GM21515 (cell line): ENCODE results near the gene VPS8.

Experiments used
- ATAC-seq: cut with Tn5 transposase; IDR thresholded peaks from one replicate; pipeline ENCODE4 v1.9.1; 2021; ENCODE audit not compliant: unreplicated experiment

VPS8 gene

DNA sequence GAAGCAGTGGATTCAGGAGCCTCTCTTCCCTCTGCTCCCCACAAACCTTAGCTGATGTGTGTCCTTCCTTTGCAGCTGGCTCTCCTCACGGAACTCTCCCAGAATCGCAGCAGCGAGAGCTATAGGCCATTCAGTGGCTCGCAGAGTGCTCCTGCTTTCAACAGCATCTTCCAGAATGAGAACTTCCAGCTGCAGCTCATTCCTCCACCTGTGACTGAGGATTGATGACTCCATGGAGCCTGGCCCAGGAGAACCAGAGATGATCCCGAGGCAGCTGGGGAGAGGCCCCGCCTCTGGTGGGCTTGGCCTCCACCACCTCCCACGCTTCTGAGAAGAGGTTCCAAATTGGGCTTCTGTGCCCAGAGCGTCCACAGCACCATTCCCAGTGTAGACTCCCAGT lies 239.8 kb downstream of the VPS8 start:
- ATAC-seq, result no peak

GRCh38 chr3:185052631-185053030 lies 240.7 kb downstream of the VPS8 start:
- no peak for ATAC-seq

GRCh38 chr3:185056908-185057307 lies 244.9 kb downstream of the VPS8 start:
- ATAC-seq, result no peak

- no peak for ATAC-seq
Observed at GRCh38 chr3:185057829-185058228, 245.9 kb downstream of the VPS8 start.

- no peak for ATAC-seq
Observed at GRCh38 chr3:185058796-185059195, 246.8 kb downstream of the VPS8 start.

- no peak for ATAC-seq
Observed at GRCh38 chr3:185059766-185060165, 247.8 kb downstream of the VPS8 start.

DNA sequence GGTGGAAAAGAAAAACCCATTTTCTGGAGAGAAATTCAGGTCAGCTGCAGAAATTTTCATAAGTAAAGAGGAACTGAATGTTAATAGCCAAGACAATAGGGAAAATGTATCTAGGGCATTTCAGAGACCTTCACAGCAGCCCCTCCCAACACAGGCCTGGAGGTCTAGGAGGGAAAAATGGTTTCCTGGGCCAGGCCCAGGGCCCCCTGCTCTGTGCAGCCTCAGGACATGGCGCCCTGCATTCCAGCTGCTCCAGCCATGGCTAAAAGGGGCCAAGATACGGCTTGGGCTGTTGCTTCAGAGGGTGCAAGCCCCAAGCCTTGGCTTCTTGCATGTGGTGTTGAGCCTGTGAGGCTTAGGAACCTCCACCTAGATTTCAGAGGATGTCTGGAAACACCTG lies 248.7 kb downstream of the VPS8 start:
- ATAC-seq, result no peak

DNA sequence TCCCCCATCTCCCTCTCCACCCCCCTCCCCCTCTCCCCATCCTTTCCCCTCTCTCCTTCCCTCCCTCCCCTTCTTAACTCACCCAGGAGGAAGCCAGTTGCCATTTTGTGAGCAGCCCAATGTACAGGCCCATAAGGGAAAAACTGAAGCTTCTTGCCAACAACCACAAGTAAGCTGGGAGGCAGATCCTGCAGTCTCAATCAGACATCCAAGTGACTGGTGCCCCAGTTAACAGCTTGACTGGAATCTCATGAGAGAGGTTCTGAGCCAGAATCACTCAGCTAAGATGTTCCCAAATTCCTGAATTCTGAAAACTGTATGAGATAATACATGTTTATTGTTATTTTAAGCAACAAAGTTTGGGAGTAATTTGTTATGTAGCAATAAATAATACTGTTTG lies 250.2 kb downstream of the VPS8 start:
- no peak for ATAC-seq

GRCh38 chr3:185063431-185063830 lies 251.5 kb downstream of the VPS8 start:
- ATAC-seq, result no peak

GRCh38 chr3:185065059-185065458 lies 253.1 kb downstream of the VPS8 start:
- no peak for ATAC-seq

GRCh38 chr3:185066251-185066650 lies 254.3 kb downstream of the VPS8 start:
- no peak for ATAC-seq

GRCh38 chr3:185067173-185067572 lies 255.2 kb downstream of the VPS8 start:
- no peak for ATAC-seq

DNA sequence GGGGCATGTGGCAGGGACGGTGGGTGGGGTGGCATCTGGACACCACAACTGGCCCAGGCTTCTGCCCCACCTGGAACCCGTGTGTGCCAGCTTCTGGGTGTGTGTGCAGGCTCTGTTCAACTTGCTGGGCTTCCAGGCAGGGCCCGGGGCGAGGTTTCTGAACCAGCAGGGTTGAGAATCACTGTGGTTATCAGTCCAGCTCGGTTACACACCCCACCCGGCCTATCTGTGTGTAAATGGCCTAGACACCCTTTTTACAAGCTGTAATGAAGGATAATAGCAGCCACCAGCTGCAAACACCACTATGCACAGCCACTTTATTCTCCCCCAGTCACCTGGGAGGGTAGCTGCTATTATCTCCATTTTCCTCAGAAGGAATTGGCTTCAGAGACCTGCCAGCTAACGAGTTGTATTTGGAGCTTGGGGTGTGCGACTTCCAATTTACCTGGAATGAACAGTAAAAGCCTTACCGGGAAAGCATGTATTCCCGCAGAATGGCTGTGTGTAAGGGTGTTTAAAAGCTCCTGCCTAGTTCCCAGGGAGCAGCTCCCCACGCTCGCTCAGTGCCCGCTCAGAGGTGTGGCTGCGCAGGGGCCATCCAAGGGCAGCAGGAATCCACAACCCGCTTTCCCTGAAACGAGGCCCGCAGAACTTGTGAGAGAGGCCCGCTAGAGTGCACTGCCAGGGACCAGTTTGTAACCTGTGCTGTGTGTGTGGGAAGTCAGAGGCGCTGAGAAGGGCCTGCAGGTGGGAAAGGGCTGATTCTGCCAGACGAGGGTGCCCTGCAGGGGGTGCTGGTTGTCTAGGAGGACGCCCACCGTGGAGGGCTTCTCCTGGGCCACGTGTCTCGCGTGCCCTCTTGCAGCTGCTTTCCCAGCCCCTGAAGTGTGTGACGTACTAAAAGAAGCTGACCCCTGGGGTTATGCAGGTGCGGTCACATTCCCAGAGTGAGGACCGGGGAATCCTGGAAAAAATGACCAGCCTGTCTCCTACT lies 257.4 kb downstream of the VPS8 start:
- ATAC-seq, result no peak

DNA sequence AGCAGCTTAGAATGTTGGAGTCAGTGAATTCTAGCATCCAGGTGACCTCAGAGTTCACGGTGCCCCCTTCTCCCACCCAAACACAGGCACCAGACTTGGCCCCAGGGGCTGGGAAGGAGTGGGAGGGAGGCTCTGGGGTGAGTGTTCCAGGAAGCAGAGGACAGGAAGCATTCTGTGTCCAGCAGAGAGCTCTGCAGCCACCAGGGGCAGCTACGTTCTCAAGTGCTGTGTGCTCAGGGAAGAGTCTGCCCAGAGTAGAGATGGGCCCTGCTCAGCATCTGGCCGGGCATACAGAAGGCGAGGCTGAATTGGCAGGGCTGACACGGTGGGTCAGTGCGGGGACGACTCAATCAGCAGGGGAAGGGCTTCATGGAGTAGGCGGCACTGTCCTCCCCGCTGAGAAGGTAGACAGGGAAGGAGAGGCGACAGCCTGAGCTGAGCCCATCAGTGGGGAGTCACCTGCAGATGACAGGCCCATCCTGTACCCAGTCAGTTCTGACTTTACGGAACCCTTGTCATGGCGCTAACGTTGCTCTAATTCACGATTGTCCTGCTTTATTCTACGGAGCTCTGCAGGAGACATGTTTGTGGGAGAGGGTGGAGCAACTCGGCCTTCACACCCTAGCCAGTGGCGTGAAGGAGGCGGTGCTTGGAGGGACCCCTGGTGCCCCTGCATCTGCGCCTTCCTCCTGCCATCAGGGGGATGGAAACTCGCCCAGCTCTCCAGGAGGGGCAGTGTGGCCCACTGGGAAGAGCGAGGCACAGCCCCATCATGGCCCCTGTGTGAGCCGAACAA lies 258.7 kb downstream of the VPS8 start:
- no peak for ATAC-seq

- ATAC-seq, result no peak
Observed at GRCh38 chr3:185071287-185071800, 259.4 kb downstream of the VPS8 start.

DNA sequence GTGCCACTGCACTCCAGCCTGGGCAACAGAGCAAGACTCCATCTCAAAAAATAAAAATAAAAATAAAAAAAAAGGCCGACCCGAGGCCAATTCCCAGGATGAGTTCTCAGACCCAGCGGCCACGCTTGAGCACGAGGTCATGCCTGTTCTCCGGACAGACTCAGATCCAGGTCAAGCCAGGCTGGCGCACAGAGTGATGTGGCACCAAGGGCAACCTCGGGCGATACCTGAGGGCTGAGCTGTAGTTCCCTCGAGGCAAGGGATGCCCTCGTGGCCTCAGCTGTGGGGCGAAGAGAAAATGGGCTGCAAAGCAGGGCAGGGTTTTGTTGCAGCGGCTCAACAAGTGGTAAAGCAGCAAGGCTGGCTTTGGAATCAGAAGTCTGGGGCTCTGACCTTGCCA lies 263.6 kb downstream of the VPS8 start:
- no peak for ATAC-seq

DNA sequence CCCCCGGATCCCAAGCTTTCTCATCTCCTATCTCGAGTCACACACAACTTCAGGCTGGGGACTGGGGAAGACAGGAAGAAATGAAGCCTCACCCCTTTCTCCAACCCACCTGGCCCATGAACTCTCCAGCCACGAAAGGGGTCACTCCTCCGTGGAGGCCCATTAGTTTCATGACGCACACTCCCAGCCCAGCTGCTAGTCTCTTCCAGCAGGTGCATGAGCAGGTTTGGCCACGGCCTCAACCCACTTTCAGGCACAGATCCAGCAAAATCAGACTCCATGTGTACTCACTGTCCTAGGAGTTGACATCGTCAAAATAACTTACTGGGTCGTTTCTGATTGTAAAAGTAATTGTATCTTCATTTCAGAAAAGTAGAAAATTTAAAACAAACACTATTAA lies 264.3 kb downstream of the VPS8 start:
- ATAC-seq, result no peak

DNA sequence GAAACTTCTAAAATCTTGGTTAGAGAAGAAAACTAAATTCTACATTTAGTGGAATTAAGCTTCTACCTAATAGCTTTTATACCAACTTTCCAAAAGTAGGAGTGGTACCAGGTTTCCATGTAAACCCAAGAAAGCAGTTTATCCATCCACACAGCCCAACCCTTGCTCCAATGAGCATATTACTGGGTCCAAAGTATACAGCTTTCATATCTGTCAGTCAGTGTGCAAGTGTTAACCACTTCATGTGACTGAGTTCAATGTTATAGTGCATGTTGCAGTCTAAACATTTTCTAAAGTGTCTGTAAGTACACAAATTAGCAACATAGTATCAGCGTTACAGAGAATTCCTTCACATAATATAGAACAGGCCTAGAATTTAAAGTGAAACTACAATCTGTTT lies 267.7 kb downstream of the VPS8 start:
- ATAC-seq, result no peak

- ATAC-seq, result no peak
Observed at GRCh38 chr3:185081521-185081920, 269.6 kb downstream of the VPS8 start.

- no peak for ATAC-seq
Observed at GRCh38 chr3:185082149-185082548, 270.2 kb downstream of the VPS8 start.

- ATAC-seq, result no peak
Observed at GRCh38 chr3:185082829-185083228, 270.9 kb downstream of the VPS8 start.

DNA sequence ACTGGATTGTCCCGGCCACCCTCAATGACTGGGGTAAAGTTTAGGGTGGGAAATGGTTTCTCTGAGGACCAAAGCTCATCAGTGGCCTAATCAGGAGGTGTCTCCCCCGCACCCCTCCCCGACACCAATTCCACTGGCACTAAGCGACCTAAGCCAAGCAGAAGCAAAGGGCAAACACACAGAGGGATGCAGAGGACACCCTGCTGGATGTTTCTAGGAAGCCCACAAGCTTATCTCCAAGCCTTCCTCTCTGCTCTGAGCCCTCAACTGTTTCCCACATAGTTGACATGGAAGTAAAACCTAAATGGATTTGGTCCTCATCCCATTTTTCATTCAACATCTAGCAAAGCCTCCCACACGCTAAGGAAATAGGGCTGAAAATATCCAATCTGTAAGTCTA lies 272.4 kb downstream of the VPS8 start:
- no peak for ATAC-seq
